Endothelial cell of coronary artery (primary cell): ENCODE measurements around the gene TUSC1. TPM values are rescaled to one million over a fixed set of nuclear protein-coding genes. Genes with fewer than 3 reads are reported as not detected.

Source experiments
- total RNA-seq: library from RNA; depleted of rRNA; stranded (reverse); fragments of >200 nt; gene quantifications from 2 replicates; pipeline ENCODE4 v1.2.3, GENCODE V29; 2014

Gene TUSC1
- 7.0 and 10.7 TPM in 2 replicates for total RNA-seq

GRCh38 chr9:25678147-25678666 lies at the start of gene TUSC1:
TUSC1 (minus strand) TSS chr9:25678444; CDS start chr9:25678312, 132 bp downstream.

